ENCODE measurements around the gene COL21A1.

COL21A1 gene

GRCh38 chr6:56040223-56040622 lies 207.2 kb downstream of the COL21A1 start:
- ChIA-PET CTCF (no interaction called here), POLR2A (no interaction called here)
- Histone ChIP-seq H3K4me3 (ENCODE audit: low read depth, low read length) (no peak overlapping the region), H3K4me1 (ENCODE audit: control insufficient read depth, insufficient read depth, low read length) (no peaks in the 10 kb centered on the region), H3K36me3 (ENCODE audit: control insufficient read depth in 2 of 2, insufficient read depth in 1 of 2, low read length in 2 of 2) (no peaks in the 10 kb centered on the region), H3K9me3 (ENCODE audit: control insufficient read depth, insufficient read depth, low read depth, low read length) (no peaks in the 10 kb centered on the region), H3K27ac (ENCODE audit: extremely low read depth, low read depth, low read length) (no peak overlapping the region)
- no peak for TF ChIP-seq ZNF274 (IDR thresholded peaks at IDR 0.05; ENCODE audit: low read length)
- TF ChIP-seq ZNF274 (tag by site-specific recombination; IDR thresholded peaks at IDR 0.05; ENCODE audit: borderline replicate concordance) = no peak
- no peak for TF ChIP-seq ZNF280D (tag by site-specific recombination; IDR thresholded peaks at IDR 0.05)
- TF ChIP-seq ZSCAN16 (tag by site-specific recombination; IDR thresholded peaks at IDR 0.05) = no peak
- no peak for TF ChIP-seq ZFP3 (tag by site-specific recombination; IDR thresholded peaks at IDR 0.05; ENCODE audit: low read depth)
- no peak for TF ChIP-seq ZNF311 (tag by site-specific recombination; IDR thresholded peaks at IDR 0.05; ENCODE audit: borderline replicate concordance)
- TF ChIP-seq ZNF335 (tag by site-specific recombination; conservative IDR thresholded peaks at IDR 0.05) = no peak
- TF ChIP-seq MYNN (tag by site-specific recombination; IDR thresholded peaks at IDR 0.05; ENCODE audit: borderline replicate concordance) = no peak
- no peak for TF ChIP-seq ZNF600 (tag by site-specific recombination; IDR thresholded peaks at IDR 0.05)
- TF ChIP-seq MEIS1 (CRISPR knock-in tag; IDR thresholded peaks at IDR 0.05; ENCODE audit: borderline replicate concordance) = no peak
- TF ChIP-seq ZSCAN18 (tag by site-specific recombination; IDR thresholded peaks at IDR 0.05) = no peak
- TF ChIP-seq INSM2 (tag by site-specific recombination; IDR thresholded peaks at IDR 0.05) = no peak
- TF ChIP-seq ZNF521 (tag by site-specific recombination; IDR thresholded peaks at IDR 0.05) = no peak
- TF ChIP-seq ZNF239 (tag by site-specific recombination; IDR thresholded peaks at IDR 0.05) = no peak
- no peak for TF ChIP-seq ZNF394 (tag by site-specific recombination; IDR thresholded peaks at IDR 0.05; ENCODE audit: borderline replicate concordance)
- TF ChIP-seq SALL2 (tag by site-specific recombination; IDR thresholded peaks at IDR 0.05; ENCODE audit: borderline replicate concordance) = no peak

DNA sequence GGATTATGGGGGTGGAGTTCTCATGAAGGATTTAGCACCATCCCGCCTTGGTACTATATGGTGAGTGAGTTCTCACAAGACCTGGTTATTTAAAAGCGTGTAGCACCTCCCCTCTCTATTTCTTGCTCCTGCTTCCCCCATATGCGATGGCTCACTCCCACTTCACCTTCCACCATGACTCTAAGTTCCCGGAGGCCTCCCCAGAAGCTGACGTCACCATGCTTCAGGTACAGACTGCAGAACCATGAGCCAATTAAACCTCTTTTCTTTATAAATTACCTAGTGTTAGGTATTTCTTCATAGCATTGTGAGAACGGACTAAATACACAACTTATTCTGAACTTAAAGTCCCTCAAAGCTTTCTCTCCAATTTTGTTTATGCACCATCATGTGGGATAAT lies 208.6 kb downstream of the COL21A1 start:
- Histone ChIP-seq H3K4me1 (ENCODE audit: control insufficient read depth, insufficient read depth, low read length) (no peaks in the 10 kb centered on the region), H3K27ac (ENCODE audit: extremely low read depth, low read depth, low read length) (no peak overlapping the region), H3K36me3 (ENCODE audit: control insufficient read depth in 2 of 2, insufficient read depth in 1 of 2, low read length in 2 of 2) (no peaks in the 10 kb centered on the region), H3K9me3 (ENCODE audit: control insufficient read depth, insufficient read depth, low read depth, low read length) (no peaks in the 10 kb centered on the region), H3K4me3 (ENCODE audit: low read depth, low read length) (no peak overlapping the region)
- CTCF ChIA-PET = interaction anchor here (0.6 kb wide), 3 partner anchors 423 to 864 kb away, joined by 3 to 6 read pairs (median 5); no protein-coding TSS in a partner anchor
- POLR2A ChIA-PET = no interaction called here
- TF ChIP-seq ZNF548 (tag by site-specific recombination; IDR thresholded peaks at IDR 0.05) (no peak), ZNF785 (tag by site-specific recombination; IDR thresholded peaks at IDR 0.05) (no peak), ZNF626 (tag by site-specific recombination; IDR thresholded peaks at IDR 0.05) (no peak), ZNF596 (tag by site-specific recombination; IDR thresholded peaks at IDR 0.05) (no peak), ZBTB8A (tag by site-specific recombination; IDR thresholded peaks at IDR 0.05) (no peak), ZBTB21 (tag by site-specific recombination; IDR thresholded peaks at IDR 0.05) (no peak), TRIM28 (IDR thresholded peaks at IDR 0.05; ENCODE audit: borderline replicate concordance, low read length) (no peak), ZNF175 (tag by site-specific recombination; IDR thresholded peaks at IDR 0.05) (no peak)
- TF ChIP-seq, protein P1, sequence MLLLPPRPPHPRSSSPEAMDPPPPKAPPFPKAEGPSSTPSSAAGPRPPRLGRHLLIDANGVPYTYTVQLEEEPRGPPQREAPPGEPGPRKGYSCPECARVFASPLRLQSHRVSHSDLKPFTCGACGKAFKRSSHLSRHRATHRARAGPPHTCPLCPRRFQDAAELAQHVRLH (tag by site-specific recombination; IDR thresholded peaks at IDR 0.05) = no peak
- TF ChIP-seq, protein P2, sequence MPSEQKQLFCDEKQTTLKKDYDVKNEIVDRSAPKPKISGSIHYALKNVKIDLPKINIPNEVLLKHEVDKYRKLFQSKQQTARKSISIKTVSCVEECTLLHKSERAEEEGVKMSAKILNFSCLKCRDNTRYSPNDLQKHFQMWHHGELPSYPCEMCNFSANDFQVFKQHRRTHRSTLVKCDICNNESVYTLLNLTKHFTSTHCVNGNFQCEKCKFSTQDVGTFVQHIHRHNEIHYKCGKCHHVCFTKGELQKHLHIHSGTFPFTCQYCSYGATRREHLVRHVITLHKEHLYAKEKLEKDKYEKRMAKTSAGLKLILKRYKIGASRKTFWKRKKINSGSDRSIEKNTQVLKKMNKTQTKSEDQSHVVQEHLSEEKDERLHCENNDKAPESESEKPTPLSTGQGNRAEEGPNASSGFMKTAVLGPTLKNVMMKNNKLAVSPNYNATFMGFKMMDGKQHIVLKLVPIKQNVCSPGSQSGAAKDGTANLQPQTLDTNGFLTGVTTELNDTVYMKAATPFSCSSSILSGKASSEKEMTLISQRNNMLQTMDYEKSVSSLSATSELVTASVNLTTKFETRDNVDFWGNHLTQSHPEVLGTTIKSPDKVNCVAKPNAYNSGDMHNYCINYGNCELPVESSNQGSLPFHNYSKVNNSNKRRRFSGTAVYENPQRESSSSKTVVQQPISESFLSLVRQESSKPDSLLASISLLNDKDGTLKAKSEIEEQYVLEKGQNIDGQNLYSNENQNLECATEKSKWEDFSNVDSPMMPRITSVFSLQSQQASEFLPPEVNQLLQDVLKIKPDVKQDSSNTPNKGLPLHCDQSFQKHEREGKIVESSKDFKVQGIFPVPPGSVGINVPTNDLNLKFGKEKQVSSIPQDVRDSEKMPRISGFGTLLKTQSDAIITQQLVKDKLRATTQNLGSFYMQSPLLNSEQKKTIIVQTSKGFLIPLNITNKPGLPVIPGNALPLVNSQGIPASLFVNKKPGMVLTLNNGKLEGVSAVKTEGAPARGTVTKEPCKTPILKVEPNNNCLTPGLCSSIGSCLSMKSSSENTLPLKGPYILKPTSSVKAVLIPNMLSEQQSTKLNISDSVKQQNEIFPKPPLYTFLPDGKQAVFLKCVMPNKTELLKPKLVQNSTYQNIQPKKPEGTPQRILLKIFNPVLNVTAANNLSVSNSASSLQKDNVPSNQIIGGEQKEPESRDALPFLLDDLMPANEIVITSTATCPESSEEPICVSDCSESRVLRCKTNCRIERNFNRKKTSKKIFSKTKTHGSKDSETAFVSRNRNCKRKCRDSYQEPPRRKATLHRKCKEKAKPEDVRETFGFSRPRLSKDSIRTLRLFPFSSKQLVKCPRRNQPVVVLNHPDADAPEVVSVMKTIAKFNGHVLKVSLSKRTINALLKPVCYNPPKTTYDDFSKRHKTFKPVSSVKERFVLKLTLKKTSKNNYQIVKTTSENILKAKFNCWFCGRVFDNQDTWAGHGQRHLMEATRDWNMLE (tag by site-specific recombination; conservative IDR thresholded peaks at IDR 0.05; ENCODE audit: low read depth) = no peak

All from HEK293 (cell line).